CD4-positive, alpha-beta T cell treated with Interleukin-6 at 100 ng/mL for 8 hours (primary cell): ENCODE results near the gene MOB1B.
"Not testable (repeated sequence)": the region's sequence is repeated elsewhere in the genome, so short reads cannot be mapped to it uniquely, and the experiment has no call there.

Experiments
- DNase-seq: peaks from one replicate; pipeline ENCODE4 v3.0.0-alpha.2; 2020; ENCODE audit warnings: mixed read lengths, low spot score

Gene MOB1B

DNA sequence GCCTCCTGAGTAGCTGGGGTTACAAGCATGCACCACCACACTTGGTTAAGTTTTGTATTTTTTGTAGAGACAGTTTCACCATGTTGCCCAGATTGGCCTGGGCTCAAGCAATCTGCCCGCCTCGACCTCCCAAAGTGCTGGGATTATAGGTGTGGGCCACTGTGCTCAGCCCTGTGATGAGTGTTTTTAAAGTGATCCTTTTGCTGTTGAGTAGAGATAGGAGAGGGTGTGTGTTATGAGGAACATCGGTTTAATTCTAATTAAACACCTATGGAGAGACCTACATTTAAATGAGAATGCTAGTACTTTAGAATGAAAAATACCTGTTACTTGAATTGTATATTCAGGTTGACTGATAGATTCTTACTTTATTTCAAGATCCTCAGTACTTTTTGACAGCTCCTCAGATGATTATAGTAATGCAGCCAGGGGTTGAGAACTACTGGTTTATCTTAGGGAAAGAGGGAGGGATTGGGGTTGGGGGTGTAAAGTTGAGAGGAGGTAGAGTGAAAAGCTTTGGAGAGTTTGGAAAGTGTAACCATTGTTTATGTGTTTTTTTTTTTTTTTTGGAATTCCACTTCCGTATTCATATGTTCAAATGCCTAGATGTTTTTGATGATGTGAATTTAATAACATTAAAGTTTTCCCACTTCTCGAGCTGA lies 54.5 kb downstream of the MOB1B start:
- no peak for DNase-seq

DNA sequence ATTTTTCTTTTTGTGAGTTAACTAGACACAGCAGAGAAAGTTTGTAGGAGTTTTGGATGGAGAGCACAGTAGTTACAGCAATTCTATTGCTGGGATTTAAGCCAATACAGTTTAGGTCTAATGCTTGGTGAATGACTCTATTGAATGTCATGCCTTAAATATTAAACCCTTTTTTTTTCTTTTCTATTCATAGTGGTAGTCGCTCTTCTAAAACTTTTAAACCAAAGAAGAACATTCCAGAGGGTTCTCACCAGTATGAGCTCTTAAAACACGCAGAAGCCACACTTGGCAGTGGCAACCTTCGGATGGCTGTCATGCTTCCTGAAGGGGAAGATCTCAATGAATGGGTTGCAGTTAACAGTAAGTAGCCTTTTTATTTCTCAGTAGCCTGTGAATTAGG lies 56.5 kb downstream of the MOB1B start:
- no peak for DNase-seq

DNA sequence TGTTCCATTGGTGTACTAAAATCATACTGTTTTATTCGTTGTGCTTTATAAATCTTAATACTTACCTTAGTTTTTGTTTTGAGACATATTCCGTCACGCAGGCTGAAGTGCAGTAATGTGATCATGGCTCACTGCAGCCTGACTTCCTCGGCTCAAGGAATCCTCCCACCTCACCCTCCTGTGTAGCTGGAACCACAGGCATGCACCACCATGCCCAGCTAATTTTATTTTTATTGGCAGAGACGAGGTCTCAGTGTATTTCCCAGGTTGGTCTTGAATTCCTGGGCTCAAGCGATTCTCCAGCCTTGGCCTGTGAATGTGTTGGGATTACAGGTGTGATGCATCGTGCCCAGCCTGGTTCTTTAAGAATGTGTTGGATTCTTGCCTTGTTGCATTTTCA lies 66.9 kb downstream of the MOB1B start:
- no peak for DNase-seq

DNA sequence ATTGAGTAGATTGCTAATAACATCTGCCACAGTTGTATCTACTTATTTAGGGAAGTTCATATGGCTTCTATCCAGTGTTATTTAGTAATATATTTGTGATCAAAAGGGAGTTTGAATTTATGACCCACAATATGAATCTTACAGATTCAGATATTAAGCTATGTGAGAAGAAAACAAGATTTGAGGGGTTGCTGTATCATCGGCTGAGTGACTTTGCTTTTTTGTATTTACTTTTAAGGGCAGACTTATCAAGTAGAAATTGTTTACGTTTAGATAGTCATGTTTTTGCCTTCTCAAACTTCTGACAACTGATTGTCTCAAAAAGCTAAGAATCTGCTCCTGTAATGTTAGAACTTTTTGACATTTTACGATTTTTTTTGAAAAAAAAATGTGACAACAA lies 74.1 kb downstream of the MOB1B start:
- DNase-seq, result no peak

DNA sequence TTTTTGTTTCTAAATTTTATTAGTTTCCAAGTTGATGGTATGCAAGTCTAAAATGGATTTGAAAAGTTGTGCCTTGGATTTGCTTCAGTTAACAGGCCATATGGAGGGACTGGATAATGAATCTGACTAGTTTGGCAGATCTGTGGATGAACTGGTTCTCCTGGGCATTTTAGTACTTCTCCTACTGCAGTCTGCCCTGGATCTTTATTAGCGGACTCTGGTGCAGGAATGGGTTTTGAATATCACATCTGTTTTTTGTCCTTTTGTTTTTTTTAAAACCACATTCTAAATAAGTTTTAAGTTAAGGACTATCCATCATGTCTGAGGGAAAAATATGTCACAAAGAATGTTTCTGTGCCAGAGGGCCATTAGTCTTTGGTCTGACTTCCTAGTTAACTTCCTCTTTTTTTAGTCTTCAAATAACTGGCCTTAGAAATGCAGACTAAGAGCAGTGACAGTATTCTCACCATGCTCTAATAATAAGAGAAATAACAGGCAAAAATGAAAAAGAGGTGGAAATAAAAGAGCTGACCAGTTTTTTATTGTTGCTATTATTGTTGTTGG lies 77.4 kb downstream of the MOB1B start:
- no peak for DNase-seq

DNA sequence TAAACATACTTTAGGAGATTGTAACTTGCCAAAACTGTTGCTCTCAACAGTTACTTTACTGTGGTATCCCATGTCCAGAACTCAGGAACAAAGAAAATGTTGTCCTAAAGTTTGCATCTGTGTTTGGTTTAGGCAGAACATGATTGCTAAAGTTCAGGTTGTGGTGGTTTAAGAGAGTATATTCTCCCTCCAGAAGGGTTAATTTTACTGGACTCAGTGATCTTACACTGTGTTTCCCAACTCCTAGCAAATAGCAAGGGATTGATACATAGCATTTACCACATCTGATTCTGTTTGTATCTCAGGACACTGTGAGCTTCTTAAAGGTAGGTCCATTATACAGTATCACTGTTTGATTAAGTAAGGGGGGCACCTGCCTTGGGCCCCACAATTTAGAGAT lies 78.0 kb downstream of the MOB1B start:
- DNase-seq, result no peak

DNA sequence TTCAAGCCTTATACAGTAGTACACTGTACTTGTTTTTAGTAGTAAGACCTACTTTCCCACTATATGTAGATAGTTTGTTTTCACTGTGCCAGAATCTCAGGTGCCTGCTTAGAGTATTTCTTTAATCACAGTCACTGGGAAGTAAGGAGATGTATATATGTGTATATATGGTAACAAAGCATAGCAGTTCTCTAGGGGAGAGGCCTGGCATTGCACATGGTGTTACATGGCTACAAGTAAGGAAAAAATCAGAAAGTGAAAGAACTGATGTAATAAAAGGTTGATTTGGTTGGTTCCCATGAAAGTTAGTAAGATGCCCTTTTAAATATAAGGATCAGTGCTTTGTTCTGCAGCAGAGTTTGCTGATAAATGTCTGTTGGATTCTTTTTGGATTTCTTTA lies 81.9 kb downstream of the MOB1B start:
- DNase-seq, result no peak

DNA sequence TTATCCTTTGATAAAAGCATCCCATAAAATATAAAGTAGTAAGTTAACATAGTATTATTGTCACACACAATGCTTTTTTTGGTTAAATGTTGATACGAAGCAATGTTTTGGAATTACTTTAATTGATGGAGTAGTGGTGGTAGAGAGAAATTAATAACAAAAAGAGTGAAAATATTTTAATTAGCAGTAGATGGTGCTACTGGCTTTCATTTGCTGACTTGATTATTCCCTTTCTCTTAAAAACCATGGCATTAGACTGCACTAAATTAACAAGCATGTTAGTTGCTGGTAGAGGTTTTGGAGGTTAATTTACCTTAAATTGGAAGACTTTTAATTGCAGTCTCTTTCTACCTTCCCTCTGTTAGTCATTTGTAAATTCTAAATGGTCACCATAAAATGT lies 82.4 kb downstream of the MOB1B start:
- DNase-seq, result no peak

DNA sequence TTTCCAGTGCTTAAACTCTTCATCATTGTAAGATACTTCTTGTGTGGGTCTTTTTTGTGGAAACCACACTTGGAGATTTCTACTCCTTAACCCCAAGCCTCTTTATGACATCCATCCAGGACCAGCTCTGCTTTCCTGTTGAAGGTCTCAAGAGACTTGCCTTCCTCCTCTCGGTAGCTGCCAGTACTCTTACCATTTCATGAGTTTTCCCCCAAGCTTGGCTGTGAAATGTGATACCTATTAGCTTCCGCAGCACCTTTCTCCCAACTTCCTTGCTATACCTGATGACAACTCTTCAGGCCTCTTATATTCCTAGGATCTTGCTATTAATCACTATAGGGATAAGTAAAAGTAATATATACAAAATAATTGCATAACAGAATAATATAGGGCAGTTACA lies 89.4 kb downstream of the MOB1B start:
- no peak for DNase-seq

DNA sequence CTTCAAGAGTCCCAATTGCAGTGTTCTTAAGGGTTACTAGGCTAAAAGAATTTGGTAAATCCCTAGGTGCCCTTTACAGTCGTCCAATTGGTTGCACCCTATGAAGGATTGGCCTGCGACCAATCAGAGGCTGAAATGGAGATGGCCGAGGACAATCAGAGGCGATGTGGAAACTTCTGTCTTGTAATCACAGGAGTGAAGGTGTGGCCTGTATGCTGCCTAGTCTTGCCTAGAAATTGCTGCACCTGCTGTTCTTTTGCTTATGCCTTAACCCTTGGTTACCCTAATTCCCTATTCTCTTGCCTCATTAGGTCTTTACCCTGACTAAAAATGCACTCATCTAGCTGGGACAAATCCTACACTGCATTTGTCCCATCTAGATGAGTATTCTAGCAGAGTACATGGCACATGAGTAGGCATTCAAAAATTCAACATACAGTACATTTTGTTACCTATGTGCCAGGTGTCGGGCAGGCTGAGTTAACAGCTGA lies 90.3 kb downstream of the MOB1B start:
- DNase-seq, result no peak

DNA sequence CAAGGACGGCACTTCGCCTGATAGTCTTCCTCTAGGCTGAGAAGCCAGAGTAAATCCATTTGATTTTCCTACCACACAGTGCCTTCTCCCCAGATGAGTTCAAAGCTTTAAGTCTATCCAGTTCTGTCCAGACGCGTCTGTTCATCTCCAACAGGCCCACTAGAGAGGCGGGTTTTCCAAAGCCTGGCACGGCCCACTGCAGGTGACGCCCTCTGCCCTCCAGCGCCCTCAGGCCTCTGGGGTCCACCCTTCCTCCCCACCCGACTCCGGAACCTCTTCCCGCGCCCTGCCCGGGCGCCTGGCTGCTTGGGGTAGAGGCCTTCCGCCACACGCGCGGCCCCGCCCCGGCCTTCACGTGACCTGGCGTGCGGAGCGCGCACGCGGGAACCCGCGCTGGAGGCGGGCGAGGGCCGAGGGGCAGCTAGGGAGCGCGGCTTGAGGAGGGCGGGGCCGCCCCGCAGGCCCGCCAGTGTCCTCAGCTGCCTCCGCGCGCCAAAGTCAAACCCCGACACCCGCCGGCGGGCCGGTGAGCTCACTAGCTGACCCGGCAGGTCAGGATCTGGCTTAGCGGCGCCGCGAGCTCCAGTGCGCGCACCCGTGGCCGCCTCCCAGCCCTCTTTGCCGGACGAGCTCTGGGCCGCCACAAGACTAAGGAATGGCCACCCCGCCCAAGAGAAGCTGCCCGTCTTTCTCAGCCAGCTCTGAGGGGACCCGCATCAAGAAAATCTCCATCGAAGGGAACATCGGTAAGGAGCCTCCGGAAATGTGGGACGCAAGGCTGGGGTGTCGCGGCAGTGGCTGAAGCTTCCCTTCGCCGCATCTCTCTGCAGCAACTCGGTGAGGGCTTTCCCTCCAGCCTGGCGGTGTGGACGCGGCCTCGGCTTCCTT lies 91.3 kb downstream of the MOB1B start, which contains the start of gene DCK:
Gene DCK, plus strand, starts transcription at position 469 of the 888 bp plus-strand sequence. Its CDS starts 187 bp downstream, at position 656.
- peak; percentile 79 for DNase-seq

DNA sequence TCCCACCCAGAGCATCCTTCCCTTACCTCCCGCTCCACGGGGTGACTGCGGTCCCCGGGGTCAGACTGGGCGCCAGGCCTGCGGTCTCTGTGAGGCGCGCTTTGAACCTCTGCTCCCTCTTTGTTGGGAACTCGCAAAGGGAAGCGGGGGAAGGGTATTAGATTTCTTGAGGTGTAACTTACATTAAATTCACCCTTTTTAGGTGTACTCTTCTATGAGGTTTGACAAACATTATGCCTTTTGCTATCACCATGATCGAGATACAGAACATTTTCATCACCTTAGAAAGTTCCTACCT lies 91.8 kb downstream of the MOB1B start:
- no peak for DNase-seq

DNA sequence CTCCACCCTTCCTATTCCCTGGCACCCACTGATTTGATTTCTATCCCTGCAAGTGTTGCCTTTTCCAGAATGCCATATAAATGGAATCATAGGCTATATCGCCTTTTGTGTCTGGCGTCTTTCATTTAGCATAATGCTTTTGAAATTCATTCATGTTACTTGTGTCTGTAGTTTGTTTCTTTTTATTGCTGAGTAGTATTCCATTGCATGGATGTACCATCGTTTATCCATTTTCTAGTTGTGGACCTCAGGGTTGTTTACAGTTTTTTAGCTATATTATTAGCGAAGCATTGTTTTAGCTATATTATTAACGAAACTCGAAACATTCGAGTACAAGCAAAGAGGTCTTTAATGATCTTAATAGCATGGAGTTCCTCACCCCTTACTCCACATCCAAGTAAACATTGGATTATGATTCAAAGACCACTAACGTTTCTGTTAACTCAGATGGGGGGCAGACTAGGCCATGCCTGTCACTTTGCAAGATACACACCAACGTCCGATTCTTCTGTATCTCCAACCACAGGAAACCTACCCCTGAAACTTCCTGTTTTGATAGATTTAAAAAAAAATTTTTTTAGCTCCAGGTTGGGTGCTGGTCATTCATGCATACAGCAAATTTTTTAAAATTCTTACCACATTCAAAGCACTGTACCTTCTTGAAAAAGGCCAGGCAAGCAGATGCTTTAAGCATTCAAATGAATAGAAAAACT lies 92.4 kb downstream of the MOB1B start:
- peak; percentile 10 for DNase-seq

DNA sequence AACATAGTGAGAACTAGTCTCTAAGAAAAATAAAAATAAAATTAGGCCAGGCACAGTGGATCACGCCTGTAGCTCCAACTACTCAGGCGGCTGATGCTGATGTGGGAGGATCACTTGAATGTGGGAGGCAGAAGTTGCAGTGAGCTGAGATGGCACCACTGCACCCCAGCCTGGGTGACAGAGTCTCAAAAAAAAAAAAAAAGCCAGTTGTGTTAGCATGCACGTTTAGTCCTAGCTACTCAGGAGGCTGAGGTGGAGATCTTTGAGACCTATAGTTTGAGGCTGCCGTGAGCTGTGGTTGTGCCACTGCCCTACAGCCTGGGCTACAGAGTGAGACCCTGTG lies 93.8 kb downstream of the MOB1B start:
- DNase-seq, result peak; percentile 9

DNA sequence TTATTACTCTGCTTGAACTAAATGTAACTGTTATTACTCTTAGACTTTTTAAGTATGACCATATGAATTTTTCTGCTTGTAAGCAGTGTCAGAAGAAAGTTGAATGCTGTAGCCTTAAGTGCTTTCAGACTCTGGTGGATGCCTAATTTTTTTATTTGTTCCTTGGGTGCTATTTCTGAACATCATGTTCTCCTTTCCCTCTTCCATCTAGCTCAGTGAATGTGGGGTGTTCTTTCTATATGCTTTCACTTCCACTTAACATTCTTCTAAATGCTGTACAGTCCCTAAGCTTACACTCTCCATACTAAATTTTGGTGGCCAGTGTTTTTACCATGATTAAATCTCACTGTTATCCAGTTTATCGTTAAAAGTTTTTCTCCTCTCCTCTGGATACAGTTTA lies 94.9 kb downstream of the MOB1B start:
- DNase-seq, result no peak

DNA sequence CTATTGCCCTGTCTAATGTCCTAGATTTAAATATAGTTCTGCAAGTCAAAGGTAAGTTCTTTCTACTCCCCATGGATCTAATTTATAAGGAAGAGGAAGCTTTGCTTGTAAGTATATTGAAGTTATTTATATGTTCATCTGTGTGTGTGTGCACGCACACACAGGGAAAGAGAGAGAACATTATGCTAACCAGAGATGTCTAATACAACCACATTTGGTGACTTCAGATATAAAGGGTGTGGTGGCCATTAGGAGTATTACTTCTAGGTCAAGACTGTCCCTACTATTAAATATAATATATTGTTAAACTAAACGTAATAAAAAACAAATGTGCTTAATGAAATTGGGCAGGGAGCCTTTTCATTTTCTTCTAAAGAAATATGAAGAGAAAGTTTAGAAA lies 95.4 kb downstream of the MOB1B start:
- DNase-seq, result no peak

DNA sequence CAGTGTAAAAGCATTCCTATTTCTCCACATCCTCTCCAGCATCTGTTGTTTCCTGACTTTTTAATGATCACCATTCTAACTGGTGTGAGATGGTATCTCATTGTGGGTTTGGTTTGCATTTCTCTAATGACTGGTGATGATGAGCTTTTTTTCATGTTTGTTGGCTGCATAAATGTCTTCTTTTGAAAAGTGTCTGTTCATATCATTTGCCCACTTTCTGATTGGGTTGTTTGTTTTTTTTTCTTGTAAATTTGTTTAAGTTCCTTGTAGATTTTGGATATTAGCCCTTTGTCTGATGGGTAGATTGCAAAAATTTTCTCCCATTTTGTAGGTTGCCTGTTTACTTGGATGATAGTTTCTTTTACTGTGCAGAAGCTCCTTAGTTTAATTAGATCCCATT lies 97.5 kb downstream of the MOB1B start:
- DNase-seq, result not testable (repeated sequence)

DNA sequence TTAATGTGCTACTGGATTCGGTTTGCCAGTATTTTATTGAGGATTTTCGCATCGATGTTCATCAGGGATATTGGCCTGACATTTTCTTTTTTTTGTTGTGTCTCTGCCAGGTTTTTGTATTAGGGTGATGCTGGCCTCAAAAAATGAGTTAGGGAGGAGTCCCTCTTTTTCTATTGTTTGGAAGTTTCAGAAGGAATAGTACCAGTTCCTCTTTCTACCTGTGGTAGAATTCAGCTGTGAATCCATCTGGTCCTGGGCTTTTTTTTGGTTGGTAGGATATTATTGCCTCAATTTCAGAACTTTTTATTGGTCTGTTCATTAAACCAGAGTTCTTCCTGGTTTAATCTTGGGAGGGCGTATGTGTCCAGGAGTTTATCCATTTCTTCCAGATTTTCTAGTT lies 99.2 kb downstream of the MOB1B start:
- not testable (repeated sequence) for DNase-seq

DNA sequence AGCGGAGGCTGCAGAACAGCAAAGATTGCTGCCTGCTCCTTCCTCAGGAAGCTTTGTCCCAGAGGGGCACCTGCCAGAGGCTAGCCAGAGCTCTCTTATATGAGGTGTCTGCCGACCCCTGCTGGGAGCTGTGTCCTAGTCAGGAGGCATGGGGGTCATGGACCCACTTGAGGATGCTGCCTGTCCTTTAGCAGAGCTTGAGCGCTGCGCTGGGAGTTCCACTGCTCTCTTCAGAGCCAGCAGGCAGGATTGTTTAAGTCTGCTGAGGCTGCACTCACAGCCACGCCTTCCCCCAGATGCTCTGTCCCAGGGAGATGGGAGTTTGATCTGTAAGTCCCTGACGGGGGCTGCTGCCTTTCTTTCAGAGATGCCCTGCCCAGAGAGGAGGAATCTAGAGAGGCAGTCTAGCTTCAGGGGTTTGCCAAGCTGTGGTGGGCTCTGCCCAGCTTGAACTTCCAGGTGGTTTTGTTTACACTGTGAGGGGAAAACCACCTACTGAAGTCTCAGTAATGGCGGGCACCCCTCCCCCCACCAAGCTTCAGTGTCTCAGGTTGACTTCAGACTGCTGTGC lies 102.2 kb downstream of the MOB1B start:
- DNase-seq, result peak; percentile 36

DNA sequence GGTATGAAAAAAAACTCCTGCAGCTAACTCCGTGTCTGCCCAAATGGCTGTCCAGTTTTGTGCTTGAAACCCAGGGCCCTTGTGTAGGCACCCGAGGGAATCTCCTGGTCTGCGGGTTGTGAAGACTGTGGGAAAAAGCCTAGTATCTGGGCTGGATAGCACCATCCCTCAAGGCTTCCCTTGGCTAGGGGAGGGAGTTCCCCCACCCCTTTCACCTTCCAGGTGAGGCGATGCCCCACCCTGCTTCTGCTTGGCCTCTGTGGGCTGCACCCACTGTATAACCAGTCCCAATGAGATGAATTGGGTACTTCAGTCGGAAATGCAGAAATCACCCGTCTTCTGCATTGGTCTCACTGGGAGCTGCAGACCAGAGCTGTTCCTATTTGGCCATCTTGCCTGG lies 102.9 kb downstream of the MOB1B start:
- DNase-seq, result not testable (repeated sequence)

DNA sequence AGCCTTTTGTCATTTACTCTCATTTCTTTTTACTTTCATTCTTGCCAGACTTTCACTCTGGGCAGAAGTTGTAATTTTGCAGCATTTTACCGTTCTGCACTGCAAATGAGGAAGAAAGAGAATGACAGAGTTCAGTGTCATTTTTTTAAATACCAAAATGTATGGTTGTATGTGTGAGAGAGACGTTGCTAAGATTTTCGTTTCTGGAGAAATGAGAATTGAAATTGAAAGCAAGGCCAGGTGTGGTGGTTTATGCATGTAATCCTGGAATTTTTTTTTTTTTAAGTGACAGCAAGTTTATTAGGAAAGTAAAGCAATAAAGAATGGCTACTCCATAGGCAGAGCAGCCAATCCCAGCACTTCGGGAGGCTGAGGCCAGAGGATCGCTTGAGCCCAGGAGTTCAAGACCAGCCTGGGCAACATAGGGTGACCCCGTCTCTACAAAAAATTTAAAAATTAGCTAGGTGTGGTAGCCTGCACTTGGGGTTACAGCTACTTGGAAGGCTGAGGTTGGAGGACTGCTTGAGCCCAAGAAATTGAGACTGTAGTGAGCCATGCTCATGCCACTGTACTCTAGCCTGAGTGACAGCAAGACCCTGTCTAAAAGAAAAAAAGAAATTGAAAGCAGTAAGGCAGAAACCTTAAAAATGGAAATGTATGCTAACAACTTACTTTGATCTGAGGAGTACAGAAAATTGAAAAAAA lies 104.2 kb downstream of the MOB1B start:
- DNase-seq, result no peak

DNA sequence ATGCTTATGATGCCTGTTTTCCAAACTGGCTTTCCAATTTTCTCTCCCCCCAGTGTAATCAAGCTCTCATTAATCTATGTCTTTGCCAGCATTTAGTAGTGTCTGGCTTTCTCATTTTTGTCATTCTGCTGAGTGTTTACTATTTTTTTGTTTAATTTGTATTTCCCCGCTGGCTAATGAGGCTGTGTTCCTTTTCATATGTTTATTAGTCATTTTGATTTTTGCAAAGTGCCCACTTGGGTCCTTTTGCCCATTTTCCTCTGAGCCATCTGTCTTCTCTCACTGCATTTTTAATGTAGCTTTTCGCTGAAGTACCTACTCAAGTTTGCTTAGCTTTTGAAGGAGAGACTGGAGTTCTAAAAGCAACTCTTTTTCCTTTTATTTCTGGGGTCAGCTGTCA lies 106.0 kb downstream of the MOB1B start:
- DNase-seq, result no peak
